NCI-H1436 (cell line): Measurements from ENCODE around the gene ZNF785.
A peak's percentile ranks its signal among the peaks of the same experiment; 100 is the strongest.
"Not testable (repeated sequence)": the region's sequence is repeated elsewhere in the genome, so short reads cannot be mapped to it uniquely, and the experiment has no call there.

ENCODE experiments used
- DNase-seq: peaks from one replicate; lab custom pipeline; 2025; lab: John Stamatoyannopoulos, UW

ZNF785 gene

DNA sequence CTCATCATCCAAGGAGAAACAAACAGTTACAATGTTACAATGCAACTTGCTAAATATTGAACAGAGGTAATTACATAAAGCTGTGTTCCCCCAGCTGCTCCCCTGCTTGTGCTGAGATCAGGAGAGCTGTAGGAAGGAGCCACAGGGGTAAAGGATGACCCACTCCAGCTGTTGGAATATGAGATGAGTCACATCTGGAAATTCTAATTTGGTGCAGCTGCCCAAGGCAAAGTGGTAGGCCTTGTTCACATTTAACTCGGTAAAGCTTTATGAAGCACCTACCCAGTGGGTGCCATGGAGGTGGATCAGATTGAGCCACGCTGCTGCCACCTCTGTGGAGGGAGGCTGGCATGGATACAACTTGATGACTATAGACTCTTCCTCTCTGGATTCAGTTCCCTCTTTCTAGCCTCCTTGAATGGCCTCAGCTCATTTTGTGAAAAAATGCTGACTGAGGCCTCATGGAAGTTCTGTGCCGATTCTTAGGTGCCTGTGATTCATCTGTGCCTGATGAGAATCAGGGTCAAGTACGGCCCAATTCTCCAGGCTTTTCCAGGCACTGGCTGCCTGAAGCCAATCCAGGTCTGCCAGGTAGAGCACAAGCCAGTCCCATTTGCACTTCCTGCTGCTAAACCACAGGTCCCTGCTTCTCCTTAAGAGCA is 17.2 kb upstream of the ZNF785 start:
- DNase-seq: no peak

DNA sequence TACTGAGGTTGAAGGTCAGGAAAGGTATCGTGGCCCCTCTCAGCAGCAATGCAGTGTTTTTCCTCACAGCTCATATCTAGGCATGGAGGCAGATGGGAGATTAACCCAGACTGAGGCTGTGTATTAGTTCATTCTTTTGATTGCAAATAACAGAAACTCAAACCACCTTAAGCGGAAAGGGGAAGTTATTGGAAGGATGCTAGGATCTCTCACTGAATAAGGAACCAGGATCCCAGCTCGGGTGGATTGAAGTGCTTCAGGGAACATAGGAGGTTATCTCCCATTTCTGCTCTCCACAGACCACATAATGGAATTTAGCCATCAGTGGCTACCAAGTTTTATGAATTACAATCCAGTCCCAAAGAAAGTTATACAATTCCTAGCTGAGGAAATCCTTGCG is 16.5 kb upstream of the ZNF785 start:
- DNase-seq: no peak

DNA sequence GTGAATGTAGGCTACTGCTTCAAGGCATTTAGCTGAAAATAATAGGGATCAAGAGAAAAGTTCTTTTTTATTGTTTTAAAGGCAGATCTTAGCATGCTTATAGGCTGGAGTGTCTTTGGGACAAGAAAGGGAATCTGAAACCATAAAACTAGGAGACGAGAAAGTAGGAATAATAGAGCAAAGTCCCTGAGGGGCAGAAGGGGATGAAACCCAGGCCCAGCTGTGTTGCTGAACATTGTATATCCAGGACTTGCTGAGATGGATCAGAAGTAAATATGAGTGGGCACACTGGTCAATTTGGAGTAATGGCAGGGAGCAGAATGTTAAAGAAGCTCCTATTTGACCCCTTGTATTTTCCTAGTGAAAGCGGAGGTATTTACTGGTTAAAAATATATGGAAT is 15.4 kb upstream of the ZNF785 start:
- DNase-seq: no peak

DNA sequence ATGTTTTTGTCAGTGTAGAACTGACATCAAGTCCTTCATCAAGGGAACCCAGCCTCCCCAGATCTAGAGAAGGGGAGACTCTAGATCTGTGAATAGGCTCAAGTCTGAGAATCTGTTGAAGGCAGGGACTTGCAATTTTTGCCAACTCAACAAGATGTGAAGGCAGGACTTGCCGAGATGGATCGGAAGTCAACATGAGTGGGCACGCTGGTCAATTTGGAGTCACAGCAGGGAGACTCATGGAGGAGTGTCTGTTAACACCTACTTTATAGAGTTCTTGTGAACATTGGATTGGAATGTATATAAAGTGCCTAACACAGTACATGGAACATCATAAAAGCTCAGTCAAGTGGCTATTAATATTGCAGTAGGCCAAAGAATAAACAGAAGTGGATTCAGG is 14.7 kb upstream of the ZNF785 start:
- no peak for DNase-seq

DNA sequence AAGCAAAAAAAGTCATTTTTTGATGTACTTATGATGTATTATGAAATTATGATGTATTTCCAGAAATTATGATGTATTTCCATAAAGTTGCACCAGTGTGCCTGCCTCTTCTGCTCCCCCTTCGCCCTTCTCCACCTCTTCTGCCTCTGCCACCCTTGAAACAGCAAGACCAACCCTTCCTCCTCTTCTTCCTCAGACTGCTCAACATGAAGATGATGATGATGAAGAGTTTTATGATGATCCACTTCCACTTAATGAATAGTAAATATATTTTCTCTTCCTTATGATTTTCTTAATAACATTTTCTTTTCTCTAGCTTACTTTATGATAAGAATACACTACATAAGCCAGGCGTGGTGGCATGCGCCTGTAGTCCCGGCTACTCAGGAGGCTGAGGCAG is 7.4 kb upstream of the ZNF785 start:
- DNase-seq: no peak

DNA sequence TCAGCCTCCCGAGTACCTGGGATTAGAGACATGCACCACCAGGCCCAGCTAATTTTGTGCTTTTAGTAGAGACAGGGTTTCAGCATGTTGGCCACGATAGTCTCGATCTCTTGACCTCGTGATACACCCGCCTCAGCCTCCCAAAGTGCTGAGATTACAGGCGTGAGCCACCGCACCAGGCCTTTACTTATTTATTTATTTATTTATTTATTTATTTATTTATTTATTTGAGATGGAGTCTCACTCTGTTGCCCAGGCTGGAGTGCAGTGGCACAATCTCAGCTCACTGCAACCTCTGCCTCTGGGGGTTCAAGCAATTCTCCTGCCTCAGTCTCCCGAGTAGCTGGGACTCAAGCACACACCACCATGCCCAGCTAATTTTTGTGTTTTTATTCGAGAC is 5.4 kb upstream of the ZNF785 start:
- not testable (repeated sequence) for DNase-seq

DNA sequence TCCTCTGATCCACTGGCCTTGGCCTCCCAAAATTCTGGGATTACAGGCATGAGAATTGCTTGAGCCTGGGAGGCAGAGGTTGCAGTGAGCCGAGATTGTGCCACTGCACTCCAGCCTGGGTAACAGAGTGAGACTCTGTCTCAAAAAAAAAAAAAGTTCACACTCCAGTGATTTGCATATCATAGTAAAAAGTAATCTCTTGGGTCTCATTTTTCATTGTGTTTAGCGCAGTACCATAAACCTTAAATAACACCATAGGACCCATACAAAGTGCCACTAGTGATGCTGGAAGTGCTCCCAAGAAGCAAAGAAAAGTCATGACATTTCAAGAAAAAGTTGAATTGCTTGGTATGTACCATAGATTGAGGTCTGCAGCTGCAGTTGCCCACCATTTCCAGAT is 4.1 kb upstream of the ZNF785 start:
- DNase-seq: not testable (repeated sequence)

DNA sequence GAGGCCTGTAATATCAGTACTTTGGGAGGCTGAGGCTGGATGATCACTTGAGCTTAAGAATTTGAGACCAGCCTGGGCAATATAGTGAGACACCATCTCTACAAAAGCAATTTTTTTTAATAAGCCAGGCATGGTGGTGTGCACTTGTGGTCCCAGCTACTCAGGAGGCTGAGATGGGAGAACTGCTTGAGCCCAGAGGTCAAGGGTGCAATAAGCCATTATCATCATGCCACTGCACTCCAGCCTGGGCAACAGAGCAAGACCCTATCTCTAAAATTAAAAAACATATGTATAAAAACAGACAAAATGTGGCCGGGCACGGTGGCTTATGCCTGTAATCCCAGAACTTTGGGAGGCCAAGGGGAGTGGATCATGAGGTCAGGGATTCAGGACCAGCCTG is 3.2 kb upstream of the ZNF785 start:
- DNase-seq: no peak

DNA sequence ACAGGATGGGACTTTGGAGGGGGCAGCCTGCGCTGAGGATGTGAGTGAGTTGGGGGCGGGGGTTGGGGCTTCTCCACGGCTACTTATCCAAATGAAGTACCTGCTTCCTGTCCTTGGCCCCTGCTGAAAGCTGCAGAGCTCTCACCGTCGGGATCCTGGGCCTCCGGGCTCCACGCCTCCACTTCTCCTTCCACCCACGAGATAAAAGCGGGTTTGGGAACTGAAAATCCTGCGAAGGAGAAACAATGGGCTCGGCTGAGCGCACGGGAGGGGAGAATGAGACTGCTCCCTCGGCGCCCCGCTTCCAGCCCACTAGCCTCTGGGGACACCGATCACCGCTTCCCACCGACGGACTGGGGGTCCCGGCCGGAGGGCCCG is 486 bp downstream of the ZNF785 start:
- peak; percentile 51 for DNase-seq

DNA sequence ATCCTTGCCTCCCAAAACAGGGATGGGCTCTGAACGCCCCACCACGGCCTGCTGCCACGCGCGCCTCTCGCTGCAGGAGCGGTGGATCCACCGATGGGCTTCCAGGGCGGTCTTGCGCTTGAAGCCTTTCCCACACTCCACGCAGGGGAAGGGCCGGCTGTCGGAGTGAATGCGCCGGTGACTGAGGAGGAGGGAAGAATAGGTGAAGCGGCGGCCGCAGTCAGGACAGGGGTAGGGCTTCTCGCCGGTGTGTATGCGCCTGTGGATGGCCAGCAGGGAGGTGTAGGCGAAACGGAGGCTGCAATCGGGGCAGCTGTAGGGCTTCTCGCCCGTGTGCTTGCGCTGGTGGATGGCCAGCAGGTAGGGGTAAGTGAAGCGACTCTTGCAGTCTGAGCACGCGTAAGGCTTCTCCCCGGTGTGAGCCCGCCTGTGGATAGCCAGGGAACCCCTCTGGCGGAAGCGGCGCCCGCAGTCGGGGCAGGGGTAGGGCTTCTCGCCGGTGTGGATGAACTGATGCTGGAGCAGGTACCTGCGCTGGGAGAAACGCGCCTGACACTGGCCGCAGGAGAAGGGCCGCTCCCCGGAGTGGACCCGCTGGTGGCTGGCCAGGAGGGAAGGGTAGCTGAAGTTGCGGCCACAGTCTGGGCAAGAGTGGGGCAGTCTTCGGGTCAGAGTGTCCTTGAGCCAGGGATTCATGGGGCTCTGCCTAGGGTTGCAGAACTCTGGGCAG is 2.7 kb downstream of the ZNF785 start:
- DNase-seq: no peak

DNA sequence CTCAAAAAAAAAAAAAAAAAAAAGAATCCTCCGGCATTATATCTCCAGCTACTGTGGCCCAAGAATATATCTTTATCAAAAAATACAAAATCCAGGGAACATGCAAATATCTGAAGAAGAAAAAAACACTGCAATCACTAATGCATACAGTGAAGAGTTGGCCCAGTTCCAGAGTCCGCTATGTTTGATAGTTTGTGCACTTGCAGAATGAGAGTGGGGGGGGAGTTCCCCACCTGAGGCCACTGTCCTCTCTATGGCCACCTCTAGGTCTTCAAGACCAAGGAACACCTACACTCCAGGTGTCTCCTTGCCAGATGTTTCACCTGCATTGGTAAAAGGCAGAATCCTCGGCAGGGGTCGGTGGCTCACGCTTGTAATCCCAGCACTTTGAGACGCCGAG is 4.0 kb downstream of the ZNF785 start:
- DNase-seq: no peak

DNA sequence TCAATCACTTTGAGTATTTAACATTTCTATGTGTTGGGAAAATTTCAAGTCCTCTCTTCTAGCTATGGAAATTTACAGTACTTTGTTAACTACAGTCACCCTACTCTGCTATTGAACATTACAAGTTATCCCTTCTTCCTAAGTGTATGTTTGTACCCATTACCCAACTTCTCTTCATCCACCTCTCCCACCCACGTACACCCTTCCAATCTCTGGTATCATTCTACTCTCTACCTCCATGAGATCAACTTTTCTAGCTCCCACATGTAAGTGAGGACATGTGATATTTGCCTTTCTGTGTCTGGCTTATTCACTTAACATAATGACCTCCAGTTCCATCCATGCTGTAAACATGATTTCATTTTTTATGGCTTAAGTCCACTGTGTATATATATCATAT is 10.8 kb downstream of the ZNF785 start:
- no peak for DNase-seq

DNA sequence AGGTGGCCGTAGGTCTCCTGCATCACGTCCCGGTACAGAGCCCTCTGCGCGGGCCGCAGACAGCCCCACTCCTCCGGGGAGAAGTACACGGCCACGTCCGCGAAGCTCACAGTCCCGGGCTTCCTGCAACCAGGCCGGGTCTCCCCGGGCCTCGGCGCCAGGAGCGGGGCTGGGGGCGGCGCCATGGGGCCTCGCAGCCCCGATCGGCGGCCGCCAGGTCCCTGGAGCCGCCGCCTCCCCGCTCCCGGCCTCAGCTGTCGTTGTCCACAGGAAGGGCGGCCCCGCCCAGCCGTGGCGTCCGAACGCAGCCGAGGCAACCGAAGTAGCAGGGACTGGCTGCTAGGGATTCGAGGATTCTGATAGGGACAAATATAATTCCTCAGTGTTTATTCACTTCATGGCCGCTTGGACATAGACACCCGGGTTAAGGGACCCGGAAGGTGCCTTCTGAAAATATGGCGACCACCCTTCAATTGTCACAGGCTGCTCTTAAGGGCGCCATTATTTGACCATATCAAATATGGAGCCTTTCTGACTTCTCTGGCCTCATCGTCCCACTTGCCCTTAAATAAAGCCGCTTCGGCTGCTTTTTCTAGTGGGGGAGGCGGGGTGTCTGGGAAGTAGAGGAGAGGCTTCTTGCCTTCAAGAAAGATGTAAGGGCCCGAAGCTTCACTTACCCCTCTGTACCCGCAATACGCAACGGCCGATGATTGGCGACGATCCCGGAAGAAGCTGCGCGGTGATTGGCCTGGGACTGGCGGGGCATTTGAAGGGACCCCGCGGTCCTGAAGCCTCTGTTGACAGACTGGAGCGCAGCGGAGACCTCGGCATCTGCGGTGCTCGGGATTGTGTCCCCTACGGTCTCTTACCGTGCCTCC is 13.8 kb downstream of the ZNF785 start, which contains the start of gene ZNF688:
Gene ZNF688, minus strand, starts transcription at position 270 of the 878 bp plus-strand sequence. Its CDS starts 85 bp downstream, at position 185.
- DNase-seq: peak; percentile 93

DNA sequence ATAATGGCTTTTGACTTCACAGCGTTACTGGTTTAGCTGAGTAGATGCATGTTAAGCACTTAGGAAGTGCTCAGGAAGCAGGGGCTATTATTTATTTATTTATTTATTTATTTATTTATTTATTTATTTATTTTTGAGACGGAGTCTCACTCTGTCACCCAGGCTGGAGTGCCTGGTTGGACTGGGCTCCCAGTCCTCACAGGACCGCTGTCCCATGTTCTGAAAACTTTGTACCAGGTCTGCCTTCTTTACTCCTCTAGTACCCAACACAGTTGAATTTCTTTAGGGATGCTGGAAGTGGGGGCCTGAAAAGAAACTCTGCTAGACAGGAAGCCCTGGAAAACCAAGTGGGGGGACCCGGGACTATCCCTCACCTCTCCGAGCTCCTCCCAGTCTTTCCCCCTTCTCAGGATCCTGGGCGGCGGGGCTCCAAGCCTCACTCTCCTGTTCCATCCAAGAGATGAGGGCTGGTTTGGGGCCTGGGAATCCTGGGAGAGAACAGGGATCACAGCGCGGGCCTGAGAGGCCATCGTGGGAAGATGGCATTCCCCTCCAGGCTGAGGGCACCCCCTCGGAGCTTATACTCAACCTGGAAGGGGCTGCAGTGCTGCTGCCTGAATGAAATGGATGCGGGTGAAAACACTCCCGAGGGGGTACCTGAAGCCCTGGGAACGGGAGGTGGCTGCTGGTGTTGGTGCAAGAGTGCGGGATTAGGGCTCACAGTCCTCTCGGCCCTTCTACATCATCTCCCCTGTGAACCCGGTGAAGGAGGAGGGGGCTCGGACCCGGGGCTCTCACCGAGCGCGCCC is 14.7 kb downstream of the ZNF785 start:
- no peak for DNase-seq

DNA sequence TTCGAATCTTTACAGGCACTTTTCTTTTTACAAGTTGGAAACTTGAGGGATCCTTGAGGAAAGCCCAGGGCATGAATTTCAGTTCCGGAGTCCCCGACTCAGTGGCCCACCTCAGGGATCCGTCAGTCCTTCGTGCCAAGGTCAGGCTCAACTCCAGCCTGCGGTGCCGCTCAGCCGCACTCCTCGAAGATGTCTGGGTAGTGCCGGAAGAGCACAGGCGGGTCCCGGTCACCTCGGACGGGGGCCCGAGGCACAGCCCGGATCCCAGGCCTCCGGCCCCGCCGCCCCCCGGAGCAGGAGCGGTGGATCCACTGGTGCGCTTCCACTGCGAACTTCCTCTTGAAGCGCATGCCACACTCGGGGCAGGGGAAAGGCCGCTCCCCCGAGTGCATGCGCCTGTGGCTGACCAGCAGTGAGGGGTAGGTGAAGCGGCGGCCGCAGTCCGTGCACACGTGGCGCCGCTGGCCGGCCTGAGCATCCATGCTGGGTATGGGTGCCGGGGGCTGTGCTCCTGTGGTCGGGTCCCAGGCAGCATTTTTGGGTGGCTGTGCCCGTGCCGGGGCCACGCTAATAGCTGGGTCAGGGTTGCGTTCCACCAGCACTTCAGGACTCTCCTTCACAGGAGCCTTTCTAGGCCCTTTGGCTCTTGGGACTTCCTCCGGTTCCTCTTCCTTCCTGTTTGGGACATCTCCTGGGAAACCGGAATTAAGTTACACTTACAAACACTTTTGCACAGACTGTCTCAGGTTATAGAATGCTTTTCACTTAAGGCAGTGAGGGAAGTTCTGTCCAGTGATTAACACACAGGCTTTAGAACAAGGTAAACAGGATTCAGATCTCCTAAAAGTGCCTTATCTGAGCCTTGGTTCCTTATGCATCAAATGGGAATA is 15.5 kb downstream of the ZNF785 start:
- DNase-seq: no peak

DNA sequence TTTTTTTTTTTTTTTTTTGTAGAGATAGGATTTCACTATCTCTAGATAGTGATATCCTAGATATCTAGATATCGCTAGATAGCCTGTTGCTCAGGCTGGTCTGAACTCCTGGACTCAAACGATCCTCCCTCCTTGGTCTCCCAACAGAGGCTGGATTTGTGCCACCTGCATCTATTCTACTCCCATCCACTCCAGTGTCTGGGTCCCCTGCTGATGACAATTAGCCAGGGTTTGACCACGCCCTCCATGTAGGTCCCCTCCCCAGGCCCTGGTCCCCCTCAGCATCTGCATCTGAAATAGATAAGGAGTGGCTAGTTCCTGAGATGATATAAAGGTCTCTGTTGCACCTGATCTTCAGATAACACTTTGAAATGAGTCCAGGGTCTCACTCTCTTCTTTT is 16.2 kb downstream of the ZNF785 start:
- no peak for DNase-seq

DNA sequence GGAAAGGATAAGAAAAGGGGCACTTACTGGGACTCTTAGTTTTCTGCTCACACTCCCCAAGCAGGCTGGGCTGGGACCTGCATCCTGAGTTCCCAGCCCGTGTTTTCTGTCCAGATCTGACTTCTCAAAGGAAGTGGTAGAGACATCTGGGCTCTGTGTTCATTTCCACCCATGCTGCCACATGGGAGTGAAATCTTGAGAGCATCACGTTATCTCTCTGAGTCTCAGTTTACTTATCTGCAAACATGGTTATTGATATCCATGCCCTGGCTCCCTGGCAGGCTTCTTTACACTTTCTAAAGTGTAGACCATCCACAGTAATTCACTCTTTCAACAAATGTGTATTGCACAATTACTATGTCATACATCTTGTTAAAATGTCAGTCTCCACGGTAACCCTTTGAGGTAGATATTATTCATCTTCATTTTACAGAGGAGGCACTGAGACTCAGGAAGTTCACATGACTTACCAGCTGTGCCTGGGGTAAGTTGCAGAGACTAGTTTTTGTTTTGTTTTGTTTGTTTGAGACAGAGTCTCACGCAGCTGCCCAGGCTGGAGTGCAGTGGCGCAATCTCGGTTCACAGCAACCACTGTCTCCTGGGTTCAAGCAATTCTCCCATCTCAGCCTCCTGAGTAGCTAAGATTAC is 17.4 kb downstream of the ZNF785 start:
- peak; percentile 3 for DNase-seq

DNA sequence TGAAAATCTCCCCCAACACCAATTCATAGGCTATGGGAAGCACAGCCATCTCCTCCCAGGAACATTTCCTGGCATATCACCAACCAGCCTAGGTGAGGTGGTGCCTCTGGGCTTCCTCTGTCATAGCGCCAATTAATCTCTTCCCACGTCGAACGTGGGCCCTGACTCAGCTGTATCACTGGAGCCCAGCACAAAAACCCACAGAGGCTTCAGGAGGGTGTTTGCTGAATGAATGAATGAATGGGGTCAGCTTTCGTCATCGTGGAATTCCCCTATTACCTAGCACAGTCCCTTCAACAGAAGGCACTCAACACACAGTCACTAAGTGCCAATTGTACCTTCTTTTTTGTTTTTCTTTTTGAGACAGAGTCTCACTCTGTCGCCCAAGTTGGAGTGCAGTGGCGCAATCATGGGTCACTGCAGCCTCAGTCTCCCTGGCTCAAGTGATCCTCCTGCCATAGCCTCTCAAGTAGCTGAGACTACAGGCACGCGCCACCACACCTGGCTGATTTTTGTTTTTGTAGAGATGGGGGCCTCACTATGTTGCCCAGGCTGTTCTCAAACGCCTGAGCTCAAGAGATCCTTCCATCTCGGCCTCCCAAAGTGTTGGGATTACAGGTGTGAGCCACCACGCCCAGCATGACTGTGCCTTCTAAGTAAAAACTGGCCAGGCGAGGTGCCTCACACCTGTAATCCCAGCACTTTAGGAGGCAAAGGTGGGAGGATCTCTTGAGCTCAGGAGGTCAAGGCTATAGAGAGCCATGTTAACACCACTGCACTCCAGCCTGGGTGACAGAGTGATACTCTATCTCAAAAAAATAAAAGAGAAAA is 18.1 kb downstream of the ZNF785 start:
- DNase-seq: no peak

DNA sequence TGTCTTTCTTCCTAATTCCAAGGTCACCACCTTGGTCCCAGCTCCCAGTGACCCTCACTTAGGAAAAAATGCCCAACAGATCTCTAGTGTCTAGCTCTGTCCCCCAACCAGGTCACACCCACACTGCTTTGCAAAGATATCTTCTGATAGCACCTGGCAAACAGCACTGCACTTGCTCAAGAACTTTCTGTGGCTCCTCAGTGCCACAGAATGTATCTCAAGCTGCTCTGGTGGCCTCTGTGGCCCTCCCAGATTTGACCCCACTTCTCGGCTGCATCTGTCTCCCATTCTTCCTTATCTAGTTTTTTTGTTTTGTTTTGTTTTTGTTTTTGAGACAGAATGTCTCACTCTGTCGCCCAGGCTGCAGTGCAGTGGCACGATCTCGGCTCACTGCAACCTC is 19.0 kb downstream of the ZNF785 start:
- DNase-seq: no peak

DNA sequence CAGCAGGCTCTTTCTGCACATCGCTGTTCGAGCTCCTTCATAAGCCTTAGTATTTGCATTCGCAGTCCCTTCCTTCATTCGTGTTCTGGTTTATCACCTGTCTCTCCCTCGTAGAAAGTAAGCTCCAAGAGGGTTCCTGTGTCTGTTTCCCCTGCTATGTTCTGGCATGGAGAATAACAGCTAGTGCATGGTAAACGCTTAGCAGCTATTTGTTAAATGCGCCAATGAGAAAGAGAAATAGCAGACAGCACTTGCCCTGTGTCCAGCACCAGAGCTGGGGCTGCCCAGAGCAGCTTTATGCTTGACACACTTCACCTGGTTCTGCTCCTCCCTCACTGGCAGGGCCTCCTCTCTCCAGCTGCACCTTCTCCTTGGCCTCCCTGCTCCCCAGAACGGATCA is 19.5 kb downstream of the ZNF785 start:
- DNase-seq: no peak
